H7 (cell line): ENCODE measurements around the gene PRPF38B. TPM values are rescaled to one million over a fixed set of nuclear protein-coding genes. Genes with fewer than 3 reads are reported as not detected.

Experiments
- DNase-seq: peaks from one replicate; pipeline ENCODE4 v3.0.0; 2012
- H3K27me3 ChIP-seq: 2 replicates; pipeline ENCODE4 v1.6.0; 2011; ENCODE audit warnings: mild to moderate bottlenecking, low read length; ENCODE audit not compliant: control insufficient read depth, insufficient read depth
- H3K36me3 ChIP-seq: replicated peaks from 2 replicates; pipeline ENCODE4 v1.5.1; 2011; ENCODE audit warnings: low read length; ENCODE audit not compliant: control insufficient read depth, insufficient read depth
- H3K4me3 ChIP-seq: 2 replicates; pipeline ENCODE4 v1.5.1; 2011; ENCODE audit warnings: low read depth, mild to moderate bottlenecking, control low read depth, low read length, moderate library complexity; ENCODE audit not compliant: insufficient read depth
- total RNA-seq: library from RNA; depleted of rRNA; stranded (reverse); fragments of >200 nt; shearing (Covaris generic); gene quantifications from 2 replicates; pipeline ENCODE4 v1.2.3, GENCODE V29; 2014

The PRPF38B gene
- total RNA-seq, 1 experiment from 2014 or later: 31.9 TPM

- no peaks in the 10 kb centered on the region for H3K27me3 ChIP-seq
- no peak for DNase-seq
- no peaks in the 10 kb centered on the region for H3K36me3 ChIP-seq
- H3K4me3 ChIP-seq: no peak overlapping the region
These were observed 27.7 kb downstream of the PRPF38B start for GRCh38 chr1:108719656-108720435.

DNA sequence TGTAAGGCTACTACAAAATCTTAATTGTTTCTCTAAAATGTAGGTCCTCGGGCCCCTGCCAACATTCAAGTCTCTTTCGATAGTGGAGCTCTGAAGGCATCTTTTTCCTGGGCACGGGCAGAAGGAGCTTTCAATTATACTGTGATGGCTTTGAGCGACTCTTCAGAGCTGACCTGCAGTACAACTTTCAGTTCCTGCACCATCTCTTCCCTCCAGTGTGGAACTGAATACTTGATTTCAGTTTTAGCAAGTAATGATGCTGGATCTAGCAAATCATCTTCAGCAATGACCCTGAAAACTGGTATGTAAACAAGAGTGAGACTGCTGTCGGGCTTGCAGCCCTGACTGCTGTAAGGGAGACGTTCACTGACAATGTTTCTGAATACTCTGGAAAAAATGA lies 30.2 kb downstream of the PRPF38B start:
- Histone ChIP-seq H3K27me3 (no peaks in the 10 kb centered on the region), H3K4me3 (no peak overlapping the region), H3K36me3 (no peaks in the 10 kb centered on the region)
- no peak for DNase-seq

- Histone ChIP-seq H3K36me3 (no peaks in the 10 kb centered on the region), H3K27me3 (no peaks in the 10 kb centered on the region; the same call in 1 of the 2 replicates), H3K4me3 (no peak overlapping the region)
- DNase-seq: no peak
These were observed 33.8 kb downstream of the PRPF38B start for GRCh38 chr1:108725906-108726305.

DNA sequence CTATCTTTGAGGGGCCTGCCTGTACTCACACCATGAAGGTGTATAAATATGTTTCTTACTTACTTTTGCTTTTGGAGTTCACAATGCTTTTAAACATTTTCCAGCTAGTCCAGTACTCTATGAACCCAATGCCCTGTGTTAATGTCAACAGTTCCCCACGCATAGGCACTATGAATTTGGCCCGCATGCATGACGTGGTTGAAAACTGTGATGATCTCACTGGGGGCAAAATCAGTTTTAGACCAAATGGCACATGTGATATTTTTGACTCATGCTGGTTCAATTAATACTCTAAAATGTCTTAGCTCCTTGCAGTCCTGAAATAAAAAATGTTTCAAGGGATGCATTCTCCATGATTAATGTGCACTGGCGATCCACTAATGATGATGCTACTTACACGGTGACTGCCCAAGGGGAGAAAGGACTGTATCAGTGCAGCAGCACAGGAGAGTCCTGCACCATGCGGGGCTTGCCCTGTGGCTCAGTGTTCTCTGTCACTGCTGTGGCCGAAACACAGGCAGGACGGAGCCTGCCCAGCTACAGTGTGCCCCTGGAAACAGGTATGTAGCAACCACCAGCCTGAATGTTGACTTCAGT lies 36.3 kb downstream of the PRPF38B start:
- DNase-seq: no peak
- H3K27me3 ChIP-seq: no peaks in the 10 kb centered on the region; the same call in 1 of the 2 replicates
- H3K36me3 ChIP-seq: no peaks in the 10 kb centered on the region
- H3K4me3 ChIP-seq: no peak overlapping the region

DNA sequence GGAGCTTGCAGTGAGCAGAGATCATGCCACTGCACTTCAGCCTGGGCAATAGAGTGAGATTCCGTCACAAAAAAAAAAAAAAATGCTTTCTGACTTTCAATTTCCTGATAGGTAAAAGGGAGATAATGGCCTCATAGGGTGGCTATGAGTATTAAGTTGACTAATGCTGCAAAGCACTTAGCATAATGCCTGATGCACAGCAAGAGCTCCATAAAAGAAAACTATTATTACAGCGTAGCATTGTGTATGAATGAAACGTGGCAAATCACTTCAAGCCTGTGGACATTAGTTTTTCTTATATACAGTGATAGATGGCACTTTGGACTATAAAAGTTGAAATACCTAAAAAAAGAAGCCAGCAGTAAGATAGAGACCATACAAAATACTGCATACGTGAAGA lies 37.4 kb downstream of the PRPF38B start:
- Histone ChIP-seq H3K27me3 (no peaks in the 10 kb centered on the region; the same call in 1 of the 2 replicates), H3K36me3 (no peaks in the 10 kb centered on the region), H3K4me3 (no peak overlapping the region)
- no peak for DNase-seq

DNA sequence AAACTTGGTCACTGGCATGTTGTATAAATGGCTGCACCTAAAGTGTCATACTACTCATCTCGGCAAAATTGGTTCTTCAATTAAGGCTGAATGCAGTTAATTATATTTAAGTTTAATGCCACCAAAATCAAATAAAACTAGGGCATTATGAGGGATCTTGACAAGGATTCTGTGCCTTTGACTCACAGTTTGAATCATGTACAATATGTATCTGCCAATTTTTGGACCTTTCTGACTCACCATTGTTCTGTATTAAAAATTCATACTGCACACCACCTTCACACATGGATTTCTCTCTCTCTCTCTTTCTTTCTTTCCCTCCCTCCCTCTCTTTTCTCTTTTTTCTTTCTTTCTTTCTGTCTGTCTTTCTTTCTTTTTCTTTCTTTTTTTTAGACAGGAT lies 40.3 kb downstream of the PRPF38B start:
- Histone ChIP-seq H3K36me3 (no peaks in the 10 kb centered on the region), H3K4me3 (no peak overlapping the region), H3K27me3 (no peaks in the 10 kb centered on the region; the same call in 1 of the 2 replicates)
- DNase-seq: no peak

DNA sequence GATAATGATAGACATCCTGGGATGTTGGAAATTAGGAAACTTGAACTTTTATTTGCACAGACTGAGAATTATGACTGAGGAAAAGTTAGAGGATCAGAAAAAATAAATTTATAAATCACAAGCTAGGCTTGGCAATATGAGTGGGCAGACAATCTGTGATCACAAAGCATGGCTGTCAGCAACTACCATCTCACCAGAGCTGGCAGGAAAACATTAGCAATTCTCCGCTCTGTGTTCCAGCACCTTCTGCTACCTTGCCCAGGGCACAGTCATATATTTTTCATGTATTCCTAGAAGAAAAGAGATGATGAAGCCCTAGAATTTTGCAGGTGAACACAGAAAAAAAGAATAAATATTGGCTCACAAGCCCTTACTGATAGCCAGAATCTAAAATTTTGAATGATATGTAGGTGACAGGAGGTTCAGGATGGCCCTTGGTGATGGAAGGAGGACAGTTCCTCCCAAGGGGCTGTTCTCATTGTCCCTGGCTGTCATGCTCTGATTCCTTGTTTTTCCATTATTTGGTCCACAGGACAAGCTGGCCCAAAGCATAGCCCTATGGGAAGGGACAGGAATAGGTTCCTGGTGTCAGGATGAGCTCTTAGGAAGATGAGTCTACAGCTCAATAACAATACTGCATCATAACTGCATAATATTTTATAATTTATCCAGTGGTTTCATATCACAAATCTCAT lies 42.2 kb downstream of the PRPF38B start:
- DNase-seq: no peak
- Histone ChIP-seq H3K27me3 (no peaks in the 10 kb centered on the region), H3K36me3 (no peaks in the 10 kb centered on the region), H3K4me3 (no peak overlapping the region)

DNA sequence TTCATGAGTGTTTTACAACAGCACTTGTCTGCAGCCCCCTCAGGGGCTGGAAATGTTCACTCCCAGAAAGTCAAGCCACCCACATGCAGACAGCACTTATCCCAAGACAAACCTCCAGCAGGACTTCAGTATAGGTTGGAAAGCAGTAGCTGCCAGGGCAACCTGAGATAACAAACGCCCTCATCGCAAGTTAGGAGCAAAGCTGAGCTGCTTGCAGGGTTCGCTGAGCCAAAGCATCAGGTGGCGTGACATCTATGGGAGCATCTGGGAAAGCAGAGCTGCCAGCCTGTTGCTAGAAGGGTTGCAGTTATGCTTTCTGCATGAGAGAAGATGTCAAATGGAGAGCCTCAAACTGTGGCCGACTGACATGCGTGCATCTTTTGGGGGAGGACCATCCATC lies 50.1 kb downstream of the PRPF38B start:
- Histone ChIP-seq H3K27me3 (peaks cover 3% of the 10 kb centered on the region; the same call in 1 of the 2 replicates), H3K4me3 (no peak overlapping the region), H3K36me3 (no peaks in the 10 kb centered on the region)
- no peak for DNase-seq

GRCh38 chr1:108745980-108746381 lies 53.9 kb downstream of the PRPF38B start:
- H3K27me3 ChIP-seq: peaks cover 3% of the 10 kb centered on the region; the same call in 1 of the 2 replicates
- peak overlapping the region; percentile 99 for H3K4me3 ChIP-seq
- DNase-seq: no peak
- H3K36me3 ChIP-seq: no peaks in the 10 kb centered on the region

- peak; percentile 93 for DNase-seq
- peak within 1 kb of the TSS; percentile 99 for H3K4me3 ChIP-seq
- no peaks in the 10 kb centered on the region for H3K36me3 ChIP-seq
- H3K27me3 ChIP-seq: peaks cover 3% of the 10 kb centered on the region; the same call in 1 of the 2 replicates
These were observed 54.5 kb downstream of the PRPF38B start, which contains the start of gene STXBP3 for GRCh38 chr1:108746382-108747170. TSS of gene STXBP3 (plus strand) at chr1:108746674. CDS start at chr1:108746738, 64 bp downstream.

- Histone ChIP-seq H3K27me3 (peaks cover 3% of the 10 kb centered on the region; the same call in 1 of the 2 replicates), H3K4me3 (peak overlapping the region; percentile 99), H3K36me3 (no peaks in the 10 kb centered on the region)
- peak; percentile 68 for DNase-seq
These were observed 55.2 kb downstream of the PRPF38B start for GRCh38 chr1:108747171-108747850.

GRCh38 chr1:108747898-108748297 lies 55.8 kb downstream of the PRPF38B start:
- peaks cover 3% of the 10 kb centered on the region; the same call in 1 of the 2 replicates for H3K27me3 ChIP-seq
- no peak overlapping the region for H3K4me3 ChIP-seq
- H3K36me3 ChIP-seq: no peaks in the 10 kb centered on the region
- DNase-seq: no peak

DNA sequence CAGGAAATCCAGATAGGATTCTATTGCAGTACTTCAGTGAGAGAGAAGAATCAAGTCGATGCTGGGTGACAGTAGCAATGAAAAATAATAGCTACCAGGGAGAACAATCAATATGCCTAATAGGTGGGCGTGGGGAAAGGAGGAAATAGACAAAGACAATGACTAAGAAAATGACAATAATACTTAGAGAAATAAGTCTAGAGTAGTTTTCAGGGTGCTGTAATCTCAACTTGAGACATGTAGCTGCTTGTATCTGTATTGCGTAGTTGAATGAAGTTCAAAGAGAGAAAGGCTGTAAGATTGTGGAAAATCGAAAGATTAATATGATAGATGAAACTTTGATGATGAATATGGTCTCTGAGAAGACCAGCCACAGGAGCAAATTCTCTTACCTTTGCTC lies 57.0 kb downstream of the PRPF38B start:
- no peak for DNase-seq
- H3K36me3 ChIP-seq: no peaks in the 10 kb centered on the region; the same call in 1 of the 2 replicates
- H3K4me3 ChIP-seq: no peak overlapping the region
- peaks cover 3% of the 10 kb centered on the region; the same call in 1 of the 2 replicates for H3K27me3 ChIP-seq
